ENCODE measurements around the gene MAGEA8.
"Not testable (repeated sequence)": the region's sequence is repeated elsewhere in the genome, so short reads cannot be mapped to it uniquely, and the experiment has no call there.

The MAGEA8 gene

DNA sequence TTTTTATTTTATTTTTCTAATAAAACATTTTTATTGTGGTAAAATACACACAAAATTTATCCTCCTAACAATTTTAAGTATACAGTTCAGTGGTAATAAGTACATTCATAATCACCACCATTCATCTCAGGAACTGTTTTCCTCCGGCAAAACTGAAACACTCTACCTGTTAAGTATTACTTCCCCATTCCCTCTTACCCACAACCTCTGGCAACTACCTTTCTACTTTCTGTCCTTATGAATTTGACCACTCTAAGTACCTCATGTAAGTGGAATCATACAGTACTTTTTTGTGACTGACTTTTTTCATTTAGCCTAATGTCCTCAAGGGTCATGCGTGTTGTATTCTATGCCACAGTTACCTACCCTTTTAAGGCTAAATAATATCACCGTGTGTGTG lies 27.3 kb downstream of the MAGEA8 start:
- DNase-seq = no peak

DNA sequence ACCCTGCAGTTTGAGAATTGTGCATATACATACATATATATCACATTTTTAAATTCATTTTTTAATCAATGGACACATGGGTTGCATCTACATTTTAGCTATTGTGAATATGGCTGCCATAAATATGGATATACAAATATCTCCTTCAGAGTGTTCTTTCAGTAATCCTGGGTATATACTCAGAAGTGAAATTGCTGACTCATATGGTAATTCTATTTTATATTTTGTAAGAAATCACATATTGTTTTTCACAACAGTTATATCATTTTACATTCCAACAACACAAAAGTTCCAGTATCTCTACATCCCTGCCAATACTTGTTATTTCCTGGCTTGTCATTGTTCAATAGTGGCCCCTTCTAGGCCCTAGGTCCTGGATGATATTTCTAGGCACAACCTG lies 27.7 kb downstream of the MAGEA8 start:
- DNase-seq = no peak

DNA sequence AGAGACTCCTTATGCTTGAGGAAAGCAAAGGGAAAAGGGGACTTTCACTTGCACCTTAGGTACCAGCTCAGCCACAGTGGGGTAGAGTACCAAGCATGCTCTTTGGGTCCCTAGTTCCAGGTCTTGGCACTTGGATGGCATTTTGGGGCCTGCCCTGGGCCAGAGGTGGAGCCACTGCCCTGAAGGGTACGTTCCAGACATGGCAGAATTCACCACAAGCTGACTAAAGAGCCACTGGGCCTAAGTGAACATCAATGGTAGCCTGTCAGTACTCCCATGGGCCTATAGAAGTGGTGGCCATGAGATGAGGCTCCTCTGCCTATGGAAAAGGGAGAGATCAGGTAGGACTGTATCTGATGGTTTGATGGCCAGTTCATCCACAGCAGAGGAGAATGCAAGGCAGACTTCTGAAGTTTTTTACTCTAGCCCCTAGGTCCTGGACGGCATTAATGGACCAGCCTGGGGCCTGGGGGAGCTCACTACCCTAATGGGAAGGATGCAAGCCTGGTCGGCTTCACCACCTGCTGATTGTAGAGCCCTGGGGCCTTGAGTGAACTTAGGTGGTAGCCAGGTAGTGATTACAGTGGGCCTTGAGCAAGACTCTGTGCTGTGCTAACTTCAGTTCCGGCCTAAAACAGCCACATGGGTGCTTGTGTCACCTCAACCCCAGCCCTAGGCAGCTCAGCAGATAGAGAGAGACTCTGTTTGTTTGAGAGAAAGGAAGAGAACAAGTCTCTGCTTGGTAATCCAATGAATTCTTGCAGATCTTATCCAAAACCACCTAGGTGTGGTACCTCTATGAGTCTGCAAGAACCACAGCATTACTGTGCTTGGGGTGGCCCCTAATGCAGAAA lies 28.6 kb downstream of the MAGEA8 start:
- no peak for DNase-seq

DNA sequence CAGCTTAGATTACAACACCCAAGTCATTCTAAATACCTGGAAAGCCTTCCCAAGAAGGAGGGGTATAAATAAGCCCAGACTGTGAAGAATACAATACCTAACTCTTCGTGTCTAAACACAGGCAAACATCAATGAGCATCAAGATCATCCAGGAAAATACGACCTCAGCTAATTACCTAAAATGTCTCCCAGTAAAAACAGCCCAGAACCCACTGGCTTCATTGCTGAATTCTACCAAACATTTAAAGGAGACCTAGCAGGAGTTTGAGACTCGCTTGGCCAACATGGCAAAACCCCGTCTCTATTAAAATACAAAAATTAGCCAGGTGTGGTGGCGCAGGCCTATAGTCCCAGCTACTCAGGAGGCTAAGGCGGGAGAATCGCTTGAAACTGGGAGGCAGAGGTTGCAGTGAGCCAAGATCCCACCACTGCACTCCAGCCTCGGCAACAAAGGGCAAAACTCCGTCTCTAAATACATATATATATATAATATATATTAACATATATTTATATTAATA lies 29.3 kb downstream of the MAGEA8 start:
- no peak for DNase-seq

DNA sequence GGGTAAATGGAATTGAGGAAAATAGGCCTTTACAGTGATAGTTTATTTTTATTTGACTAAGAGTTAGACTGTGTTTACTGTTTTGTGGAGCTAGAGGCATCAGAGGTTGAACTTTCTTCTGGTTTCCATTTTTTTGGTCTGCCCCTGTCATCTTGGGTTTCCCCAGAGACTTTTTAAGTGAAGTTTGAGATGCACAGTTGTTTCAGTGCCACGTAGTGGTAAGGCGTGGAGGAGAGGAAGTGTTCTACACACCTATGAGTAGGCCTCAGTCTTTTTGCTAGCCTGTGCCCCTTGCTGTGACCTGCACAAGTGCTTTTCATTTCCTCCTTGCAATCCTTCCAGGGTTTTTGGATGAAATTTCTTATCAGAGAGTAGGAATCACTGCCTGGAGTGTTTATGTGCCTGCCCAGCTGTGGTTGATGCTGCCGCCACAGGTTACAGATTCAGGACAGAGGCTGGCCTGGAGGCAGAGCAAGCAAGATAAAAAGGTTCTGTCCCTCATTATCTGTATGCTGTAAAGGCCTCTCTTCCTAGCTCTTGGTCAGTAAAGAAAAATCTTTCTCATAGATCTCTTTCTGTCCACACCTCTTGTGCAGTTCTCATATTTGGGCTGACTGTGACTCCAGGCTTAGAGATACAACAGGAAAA lies 35.9 kb downstream of the MAGEA8 start:
- no peak for DNase-seq

DNA sequence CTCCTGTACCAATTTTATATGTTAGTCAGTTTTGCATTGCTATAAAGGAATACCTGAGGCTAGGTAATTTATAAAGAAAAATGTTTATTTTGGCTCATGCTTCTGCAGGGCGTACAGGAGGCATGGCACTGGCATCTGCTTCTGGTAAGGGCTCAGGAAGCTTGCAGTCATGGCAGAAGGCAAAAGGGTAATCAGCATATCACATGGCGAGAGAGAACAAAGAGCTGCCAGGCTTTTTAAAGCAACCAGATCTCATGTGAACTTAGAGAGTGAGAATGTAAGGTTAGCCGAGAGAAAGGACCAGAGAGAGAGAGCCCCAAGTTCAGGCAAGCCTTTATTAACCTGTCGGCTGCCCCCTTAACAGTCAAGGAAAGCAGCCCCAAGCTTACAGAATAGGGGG lies 42.9 kb downstream of the MAGEA8 start:
- not testable (repeated sequence) for DNase-seq

DNA sequence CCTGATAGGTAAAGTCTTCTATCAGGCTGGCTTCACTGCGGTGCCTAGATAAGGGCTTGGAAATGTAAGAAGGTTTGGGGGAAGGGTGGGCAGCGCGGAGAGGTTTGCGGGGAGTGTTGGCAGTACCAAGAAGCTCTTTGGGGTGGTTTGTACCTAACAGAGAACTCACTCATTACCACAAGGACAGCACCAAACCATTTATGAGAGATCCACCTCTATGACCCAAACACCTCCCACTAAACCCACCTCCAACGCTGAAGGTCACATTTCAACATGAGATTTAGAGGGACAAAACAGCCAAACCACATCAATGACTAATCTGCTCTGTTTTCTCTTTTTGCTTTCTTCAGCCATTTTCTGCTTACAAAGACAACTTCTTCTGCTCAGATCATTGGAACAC lies 43.5 kb downstream of the MAGEA8 start:
- DNase-seq = not testable (repeated sequence)

DNA sequence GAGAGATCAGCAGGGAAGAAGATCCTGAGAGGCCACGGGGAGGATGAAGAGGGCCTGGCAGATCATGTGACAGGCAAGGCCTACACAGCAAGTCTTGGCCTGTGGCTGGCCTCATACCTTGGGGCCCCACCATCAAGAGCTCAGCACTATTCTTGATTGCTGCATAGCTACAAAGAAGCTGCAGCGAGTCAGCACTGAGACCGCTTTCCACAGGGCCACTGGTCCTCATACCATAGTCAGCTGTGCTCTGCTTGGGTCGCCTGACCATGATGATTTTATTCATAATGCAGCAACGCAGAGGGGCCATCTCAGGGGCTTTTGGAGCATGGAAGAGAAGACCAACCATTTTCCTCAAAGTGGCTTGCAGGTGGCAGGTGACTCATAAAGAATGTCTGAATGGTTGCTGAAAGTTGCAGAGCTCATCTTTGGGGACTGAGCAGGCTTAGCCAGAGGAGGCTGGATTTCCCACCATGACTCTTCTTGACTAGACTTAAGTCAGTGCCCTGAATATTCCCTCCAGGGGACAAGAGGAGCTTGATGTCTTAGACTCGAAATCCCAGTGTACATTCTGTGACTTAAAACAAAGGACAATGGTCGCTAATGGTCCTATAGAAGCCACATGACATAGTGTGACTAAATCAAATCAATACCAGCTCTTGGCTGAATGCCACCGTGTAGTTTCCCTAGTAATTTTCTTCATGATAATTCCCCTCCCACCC lies 46.4 kb downstream of the MAGEA8 start:
- not testable (repeated sequence) for DNase-seq

DNA sequence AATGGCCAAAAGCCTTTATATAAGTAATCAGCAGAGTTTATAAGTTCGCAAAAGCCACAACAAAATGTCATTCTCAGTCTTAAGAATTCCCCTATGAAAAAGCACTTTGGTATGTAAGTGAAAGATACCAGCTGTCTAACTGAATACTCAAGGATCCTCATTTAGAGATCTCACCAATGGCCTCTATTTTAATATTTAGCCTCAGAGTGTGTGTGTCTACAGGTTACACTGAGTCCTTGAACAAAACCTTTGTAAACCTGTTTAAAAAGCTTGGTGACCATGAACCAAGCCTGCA lies 46.9 kb downstream of the MAGEA8 start:
- not testable (repeated sequence) for DNase-seq

DNA sequence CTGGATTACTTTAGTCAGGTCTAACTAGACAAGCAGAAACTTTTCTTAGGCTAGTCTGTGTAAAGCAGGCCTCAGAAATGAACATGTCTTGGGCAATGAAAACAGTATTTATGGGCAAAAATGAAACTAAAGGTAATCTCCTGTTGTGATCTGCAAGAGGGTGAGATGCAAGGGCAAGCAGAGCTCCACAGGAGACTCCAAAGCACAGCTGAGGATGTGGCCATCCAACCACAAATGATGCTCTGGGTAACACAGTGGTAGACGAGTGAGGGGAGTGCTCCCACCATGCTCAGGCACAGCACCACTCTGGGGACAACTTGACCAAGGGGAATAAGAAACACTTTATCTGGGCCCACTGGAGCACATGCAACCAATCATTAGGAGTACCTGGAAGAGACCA lies 47.7 kb downstream of the MAGEA8 start:
- DNase-seq = not testable (repeated sequence)

DNA sequence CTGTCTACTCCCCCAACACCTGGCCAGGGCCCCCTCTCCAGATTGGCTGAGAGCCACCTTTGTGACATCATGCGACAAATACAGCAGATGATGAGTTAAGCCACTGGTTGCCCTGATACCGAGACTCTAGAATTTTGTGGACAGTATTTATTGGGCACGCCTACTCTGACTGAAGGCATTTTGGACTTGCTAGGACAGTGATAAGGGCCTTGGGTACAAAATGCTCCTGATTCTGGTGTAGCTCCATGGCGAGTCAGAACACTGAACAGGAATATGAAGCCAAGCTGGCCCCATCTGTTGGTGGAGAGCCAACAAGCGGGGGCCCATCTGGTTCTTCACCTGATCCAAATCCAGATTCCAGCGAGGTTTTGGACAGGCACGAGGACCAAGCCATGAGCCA lies 48.4 kb downstream of the MAGEA8 start, which contains the start of gene HSFX4:
Gene HSFX4, plus strand, starts transcription at position 174 of the 400 bp plus-strand sequence. Its CDS starts 72 bp downstream, at position 246.
- DNase-seq = not testable (repeated sequence)

DNA sequence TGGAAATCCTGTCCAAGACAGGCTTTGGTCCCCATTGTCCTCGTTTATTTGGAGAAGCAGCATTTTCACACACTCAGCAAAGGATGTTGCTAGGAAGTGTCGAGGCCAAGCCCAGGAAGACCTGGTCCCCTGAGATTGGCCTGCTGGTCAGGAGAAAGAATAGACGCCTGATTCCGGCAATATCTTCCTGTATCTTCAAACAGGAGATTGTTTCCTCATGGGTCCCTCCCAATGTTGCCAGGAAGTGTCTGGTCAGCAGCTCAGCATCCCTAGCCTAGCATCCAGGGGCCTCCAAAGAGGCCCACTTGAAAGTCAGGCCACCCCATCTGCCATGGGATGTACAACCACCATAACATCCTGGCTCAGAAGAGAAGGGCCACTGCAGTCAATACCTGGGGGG lies 50.4 kb downstream of the MAGEA8 start:
- not testable (repeated sequence) for DNase-seq

DNA sequence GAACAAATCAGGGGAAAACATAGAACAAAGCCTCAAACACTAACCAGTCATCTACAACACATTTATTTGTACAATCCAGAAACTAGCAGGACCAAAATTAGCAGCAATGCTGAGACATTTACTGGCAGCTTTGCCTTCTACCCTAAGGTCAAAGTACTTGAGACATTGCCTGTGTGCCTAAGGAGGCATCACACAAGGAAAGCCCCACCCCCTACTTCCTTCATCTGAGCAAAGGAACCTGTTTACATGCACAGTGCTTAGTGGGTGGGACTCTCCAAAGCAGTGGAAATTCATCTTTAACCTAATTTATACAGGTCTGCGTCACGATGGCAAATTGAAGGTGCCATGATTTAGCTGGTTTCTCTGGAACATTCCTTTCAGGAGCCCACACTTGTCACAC lies 51.2 kb downstream of the MAGEA8 start:
- DNase-seq = not testable (repeated sequence)

DNA sequence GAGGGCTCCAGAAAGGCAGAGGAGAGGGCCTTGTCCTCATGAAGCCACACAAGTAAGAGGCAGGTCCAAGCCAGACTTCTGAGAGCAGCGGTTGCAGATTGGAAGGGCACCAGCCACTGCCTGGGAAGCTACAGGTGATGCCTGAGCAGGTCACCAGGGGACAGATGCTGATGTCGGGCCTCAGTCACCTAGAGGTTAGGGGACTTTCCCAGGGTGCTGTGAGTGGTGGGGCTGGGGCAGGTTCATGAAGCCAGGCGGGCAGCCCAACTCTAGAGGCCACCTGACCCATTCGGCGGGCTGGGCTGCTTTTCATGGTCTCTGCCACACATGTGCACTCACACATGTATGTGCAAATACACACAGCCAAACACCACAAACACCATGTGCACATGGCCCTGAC lies 52.0 kb downstream of the MAGEA8 start:
- not testable (repeated sequence) for DNase-seq

DNA sequence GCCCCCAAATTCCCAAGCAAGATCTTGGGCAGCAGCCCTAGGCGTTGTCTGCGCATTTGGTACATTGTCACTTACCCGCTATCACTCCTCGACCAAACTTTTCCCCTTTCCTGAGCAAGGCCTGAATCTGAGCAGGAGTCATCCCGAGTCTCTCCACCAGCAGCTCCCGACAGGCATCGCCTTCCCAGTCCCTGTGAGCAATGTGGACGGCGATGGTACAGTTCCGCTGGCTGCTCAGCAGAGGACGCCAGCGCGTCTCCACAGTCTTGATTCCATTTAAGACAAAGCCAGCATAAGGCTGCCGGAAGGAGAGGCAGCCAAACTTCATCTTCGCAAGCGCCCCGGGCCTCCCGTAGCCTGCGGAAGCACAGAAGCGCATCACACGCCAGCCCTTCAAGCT lies 52.6 kb downstream of the MAGEA8 start:
- not testable (repeated sequence) for DNase-seq
